Measurements from ENCODE around the gene MLX. TPM values are rescaled to one million over a fixed set of nuclear protein-coding genes. Genes with fewer than 3 reads are reported as not detected.

Gene MLX
- total and polyA plus RNA-seq, 10 of the 15 experiments (the other 5 are each of a cell fraction or from before 2014, with no cell fraction given): 34.4 to 65.0 (median 44.4) TPM

- no peak for TF ChIP-seq ZBTB40 (IDR thresholded peaks at IDR 0.05; ENCODE audit: borderline replicate concordance)
- no peak for TF ChIP-seq NKRF (conservative IDR thresholded peaks at IDR 0.05)
- TF ChIP-seq HDAC2 (IDR thresholded peaks at IDR 0.05): no peak
- TF ChIP-seq DPF2 (IDR thresholded peaks at IDR 0.05): no peak
Measured at GRCh38 chr17:42518046-42518754, 48.7 kb upstream of the MLX start (continued).
